NCI-H345 treated with DMSO at 0.1 percent for 48 hours (cell line): ENCODE data around the gene ACVRL1.

Source experiments
- DNase-seq: peaks from one replicate; lab custom pipeline; 2025; ENCODE audit not compliant: unreplicated experiment; lab: John Stamatoyannopoulos, UW

The ACVRL1 gene

GRCh38 chr12:51938726-51939125 lies 31.4 kb downstream of the ACVRL1 start:
- no peak for DNase-seq

GRCh38 chr12:51941011-51941581 lies 33.8 kb downstream of the ACVRL1 start:
- peak; percentile 84 for DNase-seq

GRCh38 chr12:51941604-51942003 lies 34.3 kb downstream of the ACVRL1 start:
- DNase-seq = no peak

- DNase-seq = no peak
Observed at GRCh38 chr12:51942056-51942455, 34.8 kb downstream of the ACVRL1 start.

GRCh38 chr12:51942501-51943000 lies 35.2 kb downstream of the ACVRL1 start:
- no peak for DNase-seq

GRCh38 chr12:51943346-51943745 lies 36.0 kb downstream of the ACVRL1 start:
- no peak for DNase-seq

- DNase-seq = no peak
Observed at GRCh38 chr12:51944608-51945233, 37.4 kb downstream of the ACVRL1 start.

- DNase-seq = no peak
Observed at GRCh38 chr12:51947246-51947996, 40.1 kb downstream of the ACVRL1 start.

- DNase-seq = no peak
Observed at GRCh38 chr12:51948066-51948465, 40.8 kb downstream of the ACVRL1 start.

GRCh38 chr12:51949342-51950030 lies 42.2 kb downstream of the ACVRL1 start:
- no peak for DNase-seq

GRCh38 chr12:51950682-51951198 lies 43.4 kb downstream of the ACVRL1 start:
- DNase-seq = no peak

GRCh38 chr12:51951199-51951842 lies 44.0 kb downstream of the ACVRL1 start, which contains the start of gene ACVR1B:
Gene ACVR1B, plus strand, starts transcription at chr12:51951699. Its CDS starts 45 bp downstream, at chr12:51951744.
- DNase-seq = peak; percentile 77

- DNase-seq = no peak
Observed at GRCh38 chr12:51951843-51952722, 44.8 kb downstream of the ACVRL1 start.

- DNase-seq = no peak
Observed at GRCh38 chr12:51953089-51953488, 45.8 kb downstream of the ACVRL1 start.

- DNase-seq = no peak
Observed at GRCh38 chr12:51953864-51954263, 46.6 kb downstream of the ACVRL1 start.

GRCh38 chr12:51954561-51955361 lies 47.5 kb downstream of the ACVRL1 start:
- no peak for DNase-seq

GRCh38 chr12:51955702-51956101 lies 48.4 kb downstream of the ACVRL1 start:
- DNase-seq = no peak

GRCh38 chr12:51958542-51958941 lies 51.2 kb downstream of the ACVRL1 start:
- DNase-seq = no peak

- no peak for DNase-seq
Observed at GRCh38 chr12:51959211-51959610, 51.9 kb downstream of the ACVRL1 start.
